Measurements from ENCODE around the gene SH2D5.

The SH2D5 gene

DNA sequence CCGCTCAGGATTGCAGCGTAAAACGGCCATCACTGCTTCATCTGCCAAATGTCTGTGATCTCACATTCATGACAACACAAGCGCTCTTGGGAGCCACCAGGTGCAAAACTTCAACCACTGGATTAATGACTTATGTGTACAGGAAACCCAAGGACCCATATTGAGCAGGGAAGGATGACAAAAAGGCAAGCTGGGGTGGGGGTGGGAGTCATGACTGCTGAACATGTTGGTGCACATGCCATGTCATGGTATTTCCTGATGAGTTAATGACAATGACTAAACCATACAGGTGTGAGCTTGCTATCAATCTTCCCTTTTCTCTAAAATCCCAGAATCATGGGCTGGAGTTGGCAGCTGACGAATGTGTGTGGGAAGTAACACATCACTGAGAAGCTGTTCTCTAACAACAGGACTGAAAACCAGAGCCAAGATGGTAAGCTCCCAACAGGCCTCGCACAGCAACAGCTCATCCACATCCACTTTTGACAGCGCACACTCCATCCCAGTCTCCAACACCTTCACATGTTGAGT, 3.1 kb upstream of the SH2D5 start:
- in situ Hi-C loops (cut with MboI; ENCODE audit: low sequenced_read_pairs, unreplicated experiment), result no loop called here
- DNase-seq (ENCODE audit: low spot score), result no peak
- TF ChIP-seq CTCF (IDR thresholded peaks at IDR 0.05; ENCODE audit: borderline replicate concordance, control extremely low read depth, extremely low read depth, insufficient read depth, missing control alignments), result no peak

DNA sequence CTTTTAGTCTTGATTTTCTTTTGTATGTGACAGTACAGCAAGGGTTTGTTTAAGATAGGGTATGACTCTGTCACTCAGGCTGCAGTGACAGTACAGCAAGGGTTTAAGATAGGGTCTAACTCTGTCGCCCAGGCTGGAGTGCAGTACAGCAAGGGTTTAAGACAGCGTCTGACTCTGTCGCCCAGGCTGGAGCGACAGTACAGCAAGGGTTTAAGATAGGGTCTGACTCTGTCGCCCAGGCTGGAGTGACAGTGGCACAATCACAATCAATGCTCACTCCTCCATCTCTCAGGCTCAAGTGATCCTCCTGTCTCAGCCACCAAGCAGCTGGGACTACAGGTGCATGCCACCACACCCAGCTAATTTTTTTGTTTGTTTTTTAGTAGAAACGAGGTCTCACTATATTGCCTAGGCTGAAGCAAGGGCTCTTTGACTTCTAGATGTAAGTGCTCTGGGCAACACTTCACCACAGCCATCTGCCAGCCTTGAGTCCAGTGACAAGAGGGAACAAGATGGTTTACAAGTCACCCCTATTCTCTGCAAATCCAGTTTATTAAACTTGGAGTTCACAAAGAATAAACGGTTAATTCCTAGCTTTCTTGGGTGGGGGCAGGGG, 965 bp upstream of the SH2D5 start:
- no peak for DNase-seq (ENCODE audit: low spot score)
- no peak for TF ChIP-seq CTCF (IDR thresholded peaks at IDR 0.05; ENCODE audit: borderline replicate concordance, control extremely low read depth, extremely low read depth, insufficient read depth, missing control alignments)
- in situ Hi-C loops (cut with MboI; ENCODE audit: low sequenced_read_pairs, unreplicated experiment), result no loop called here

- in situ Hi-C loops (cut with MboI; ENCODE audit: low sequenced_read_pairs, unreplicated experiment), result no loop called here
- DNase-seq (ENCODE audit: low spot score), result peak; percentile 86
These were observed 374 bp downstream of the SH2D5 start for GRCh38 chr1:20732071-20732587.

GRCh38 chr1:20731057-20731991, 1.2 kb downstream of the SH2D5 start:
- in situ Hi-C loops (cut with MboI; ENCODE audit: low sequenced_read_pairs, unreplicated experiment), result no loop called here
- DNase-seq (ENCODE audit: low spot score), result peak; percentile 65

More at GRCh38 chr1:20732071-20732587, 374 bp downstream of the SH2D5 start:
- no peak for TF ChIP-seq CTCF (IDR thresholded peaks at IDR 0.05; ENCODE audit: borderline replicate concordance, control extremely low read depth, extremely low read depth, insufficient read depth, missing control alignments)

DNA sequence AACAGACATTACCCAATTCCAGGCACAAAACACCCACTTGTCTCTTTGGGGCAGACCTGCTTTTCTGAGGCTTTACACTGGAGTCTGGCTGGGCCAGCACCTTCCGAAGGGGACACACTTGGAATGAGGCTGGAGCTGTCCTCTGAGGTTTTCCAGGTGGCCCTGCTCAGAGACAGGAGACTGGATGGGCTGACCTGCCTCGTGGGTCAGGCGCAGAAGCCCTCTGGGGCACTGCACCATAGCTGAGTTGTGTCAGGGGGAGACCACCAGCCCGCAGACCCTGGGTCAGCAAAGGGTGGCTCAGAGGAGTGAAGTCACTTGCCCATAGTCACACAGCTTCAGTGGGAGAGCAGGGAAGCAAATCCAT, 1.8 kb downstream of the SH2D5 start:
- in situ Hi-C loops (cut with MboI; ENCODE audit: low sequenced_read_pairs, unreplicated experiment), result no loop called here
- no peak for TF ChIP-seq CTCF (IDR thresholded peaks at IDR 0.05; ENCODE audit: borderline replicate concordance, control extremely low read depth, extremely low read depth, insufficient read depth, missing control alignments)
- DNase-seq (ENCODE audit: low spot score), result peak; percentile 39

More at GRCh38 chr1:20731057-20731991, 1.2 kb downstream of the SH2D5 start:
- no peak for TF ChIP-seq CTCF (IDR thresholded peaks at IDR 0.05; ENCODE audit: borderline replicate concordance, control extremely low read depth, extremely low read depth, insufficient read depth, missing control alignments)

- DNase-seq (ENCODE audit: low spot score), result peak; percentile 41
- TF ChIP-seq CTCF (IDR thresholded peaks at IDR 0.05; ENCODE audit: borderline replicate concordance, control extremely low read depth, extremely low read depth, insufficient read depth, missing control alignments), result no peak
- in situ Hi-C loops (cut with MboI; ENCODE audit: low sequenced_read_pairs, unreplicated experiment), result no loop called here
These were observed 2.4 kb downstream of the SH2D5 start for GRCh38 chr1:20729990-20730689.
